T-helper 2 cell treated with Interferon-gamma antibody and Interleukin-4, amounts not matched to agents 5 μg/mL and 100 μg/mL, for 36 hours (primary cell): ENCODE results near the gene ANKRD55.
"Not testable (repeated sequence)": the region's sequence is repeated elsewhere in the genome, so short reads cannot be mapped to it uniquely, and the experiment has no call there.

Experiments
- DNase-seq: peaks from one replicate; pipeline ENCODE4 v3.0.0; 2021; ENCODE audit warnings: low spot score
- H3K27ac Mint-ChIP-seq: one replicate; pipeline ENCODE4 v1.8.0; 2021; ENCODE audit warnings: mild to moderate bottlenecking, mixed read lengths
- H3K27me3 Mint-ChIP-seq: one replicate; pipeline ENCODE4 v1.8.0; 2021; ENCODE audit warnings: low read depth, mixed read lengths
- H3K36me3 Mint-ChIP-seq: one replicate; pipeline ENCODE4 v1.8.0; 2021; ENCODE audit warnings: low read depth, mixed read lengths
- H3K4me1 Mint-ChIP-seq: one replicate; pipeline ENCODE4 v1.8.0; 2021; ENCODE audit warnings: low read depth, mixed read lengths
- H3K4me3 Mint-ChIP-seq: one replicate; pipeline ENCODE4 v1.8.0; 2022; ENCODE audit warnings: mild to moderate bottlenecking, moderate library complexity, mixed read lengths
- H3K9me3 Mint-ChIP-seq: one replicate; pipeline ENCODE4 v1.8.0; 2021; ENCODE audit warnings: mixed read lengths

ANKRD55 gene

GRCh38 chr5:56146674-56147073 is 86.5 kb downstream of the ANKRD55 start:
- Mint-ChIP-seq H3K9me3 (no peaks in the 10 kb centered on the region), H3K4me1 (peaks cover 52% of the 10 kb centered on the region), H3K4me3 (no peak overlapping the region), H3K36me3 (peaks cover 23% of the 10 kb centered on the region), H3K27ac (no peak overlapping the region), H3K27me3 (no peaks in the 10 kb centered on the region)
- DNase-seq: no peak

- Mint-ChIP-seq H3K4me1 (peaks cover 52% of the 10 kb centered on the region), H3K27me3 (no peaks in the 10 kb centered on the region), H3K27ac (no peak overlapping the region), H3K4me3 (no peak overlapping the region), H3K36me3 (peaks cover 25% of the 10 kb centered on the region), H3K9me3 (no peaks in the 10 kb centered on the region)
- DNase-seq: no peak
Observed at GRCh38 chr5:56145511-56145910, 87.6 kb downstream of the ANKRD55 start.

GRCh38 chr5:56145106-56145505 is 88.0 kb downstream of the ANKRD55 start:
- Mint-ChIP-seq H3K27me3 (no peaks in the 10 kb centered on the region), H3K36me3 (peaks cover 25% of the 10 kb centered on the region), H3K4me3 (no peak overlapping the region), H3K27ac (no peak overlapping the region), H3K9me3 (no peaks in the 10 kb centered on the region), H3K4me1 (peaks cover 52% of the 10 kb centered on the region)
- no peak for DNase-seq

GRCh38 chr5:56144211-56144610 is 88.9 kb downstream of the ANKRD55 start:
- Mint-ChIP-seq H3K36me3 (peaks cover 31% of the 10 kb centered on the region), H3K27ac (peak overlapping the region; percentile 46), H3K9me3 (no peaks in the 10 kb centered on the region), H3K4me1 (peaks cover 49% of the 10 kb centered on the region), H3K27me3 (no peaks in the 10 kb centered on the region), H3K4me3 (no peak overlapping the region)
- DNase-seq: no peak

- Mint-ChIP-seq H3K9me3 (no peaks in the 10 kb centered on the region), H3K27me3 (no peaks in the 10 kb centered on the region), H3K36me3 (peaks cover 36% of the 10 kb centered on the region), H3K4me1 (peaks cover 41% of the 10 kb centered on the region), H3K27ac (no peak overlapping the region), H3K4me3 (no peak overlapping the region)
- DNase-seq: no peak
Observed at GRCh38 chr5:56143373-56143714, 89.8 kb downstream of the ANKRD55 start.

- H3K27me3 Mint-ChIP-seq: no peaks in the 10 kb centered on the region
- DNase-seq: no peak
- no peak overlapping the region for H3K4me3 Mint-ChIP-seq
- H3K9me3 Mint-ChIP-seq: no peaks in the 10 kb centered on the region
- H3K4me1 Mint-ChIP-seq: peaks cover 36% of the 10 kb centered on the region
- peaks cover 37% of the 10 kb centered on the region for H3K36me3 Mint-ChIP-seq
- H3K27ac Mint-ChIP-seq: peak overlapping the region; percentile 14
Observed at GRCh38 chr5:56142614-56143372, 90.3 kb downstream of the ANKRD55 start.

- Mint-ChIP-seq H3K27ac (no peak overlapping the region), H3K36me3 (peaks cover 38% of the 10 kb centered on the region), H3K9me3 (no peaks in the 10 kb centered on the region), H3K27me3 (no peaks in the 10 kb centered on the region), H3K4me3 (no peak overlapping the region), H3K4me1 (peaks cover 36% of the 10 kb centered on the region)
- no peak for DNase-seq
Observed at GRCh38 chr5:56142233-56142613, 90.9 kb downstream of the ANKRD55 start.

- H3K27ac Mint-ChIP-seq: no peak overlapping the region
- no peak overlapping the region for H3K4me3 Mint-ChIP-seq
- no peaks in the 10 kb centered on the region for H3K27me3 Mint-ChIP-seq
- no peaks in the 10 kb centered on the region for H3K9me3 Mint-ChIP-seq
- peaks cover 26% of the 10 kb centered on the region for H3K4me1 Mint-ChIP-seq
- no peak for DNase-seq
- H3K36me3 Mint-ChIP-seq: peaks cover 30% of the 10 kb centered on the region
Observed at GRCh38 chr5:56140073-56140472, 93.1 kb downstream of the ANKRD55 start.

GRCh38 chr5:56130664-56131063 is 102.5 kb downstream of the ANKRD55 start:
- no peak for DNase-seq
- no peak overlapping the region for H3K4me3 Mint-ChIP-seq
- H3K4me1 Mint-ChIP-seq: peaks cover 36% of the 10 kb centered on the region
- no peaks in the 10 kb centered on the region for H3K27me3 Mint-ChIP-seq
- H3K27ac Mint-ChIP-seq: no peak overlapping the region
- peaks cover 18% of the 10 kb centered on the region for H3K36me3 Mint-ChIP-seq
- peaks cover 19% of the 10 kb centered on the region for H3K9me3 Mint-ChIP-seq

- H3K27ac Mint-ChIP-seq: no peak overlapping the region
- H3K36me3 Mint-ChIP-seq: peaks cover 18% of the 10 kb centered on the region
- H3K4me3 Mint-ChIP-seq: no peak overlapping the region
- H3K9me3 Mint-ChIP-seq: peaks cover 19% of the 10 kb centered on the region
- no peak for DNase-seq
- H3K27me3 Mint-ChIP-seq: no peaks in the 10 kb centered on the region
- peaks cover 36% of the 10 kb centered on the region for H3K4me1 Mint-ChIP-seq
Observed at GRCh38 chr5:56129288-56129687, 103.8 kb downstream of the ANKRD55 start.

GRCh38 chr5:56128113-56128512 is 105.0 kb downstream of the ANKRD55 start:
- Mint-ChIP-seq H3K4me1 (peaks cover 36% of the 10 kb centered on the region), H3K4me3 (peak overlapping the region; percentile 53), H3K36me3 (peaks cover 20% of the 10 kb centered on the region), H3K9me3 (peaks cover 19% of the 10 kb centered on the region), H3K27ac (peak overlapping the region; percentile 42), H3K27me3 (no peaks in the 10 kb centered on the region)
- no peak for DNase-seq

- Mint-ChIP-seq H3K4me3 (peak overlapping the region; percentile 51), H3K9me3 (peaks cover 19% of the 10 kb centered on the region), H3K4me1 (peaks cover 36% of the 10 kb centered on the region), H3K27me3 (no peaks in the 10 kb centered on the region), H3K27ac (peak overlapping the region; percentile 65), H3K36me3 (peaks cover 24% of the 10 kb centered on the region)
- no peak for DNase-seq
Observed at GRCh38 chr5:56126487-56127179, 106.5 kb downstream of the ANKRD55 start.

GRCh38 chr5:56123531-56124243 is 109.4 kb downstream of the ANKRD55 start:
- no peaks in the 10 kb centered on the region for H3K9me3 Mint-ChIP-seq
- peaks cover 26% of the 10 kb centered on the region for H3K4me1 Mint-ChIP-seq
- H3K4me3 Mint-ChIP-seq: no peak overlapping the region
- DNase-seq: no peak
- peaks cover 16% of the 10 kb centered on the region for H3K36me3 Mint-ChIP-seq
- no peaks in the 10 kb centered on the region for H3K27me3 Mint-ChIP-seq
- no peak overlapping the region for H3K27ac Mint-ChIP-seq

- DNase-seq, H3K4me3 Mint-ChIP-seq, H3K27me3 Mint-ChIP-seq, H3K27ac Mint-ChIP-seq, H3K9me3 Mint-ChIP-seq: not testable (repeated sequence)
- H3K4me1 Mint-ChIP-seq: peaks cover 14% of the 10 kb centered on the region
- H3K36me3 Mint-ChIP-seq: peaks cover 18% of the 10 kb centered on the region
Observed at GRCh38 chr5:56122360-56122985, 110.7 kb downstream of the ANKRD55 start.
